Central memory CD8-positive, alpha-beta T cell (primary cell): ENCODE measurements around the gene SOS2.

Source experiments
- ATAC-seq: fragments of 150-1000 bp; cut with Tn5 transposase; replicated peaks from 2 replicates; pipeline ENCODE4 v1.10.0; 2022; ENCODE audit warnings: mild to moderate bottlenecking, moderate FRiP score, moderate number of reproducible peaks; ENCODE audit not compliant: poor library complexity, severe bottlenecking; ENCODE audit errors: extremely low read depth
- DNase-seq, 2 donors: peaks; one replicate each; pipeline ENCODE4 v3.0.0; 2021; ENCODE audit warnings: low spot score in 2 of 2
- H3K27ac Mint-ChIP-seq: one replicate; pipeline ENCODE4 v1.8.0; 2022; ENCODE audit warnings: low read depth, mild to moderate bottlenecking, moderate library complexity, mixed read lengths
- H3K27me3 Mint-ChIP-seq: one replicate; pipeline ENCODE4 v1.8.0; 2022; ENCODE audit warnings: mixed read lengths
- H3K36me3 Mint-ChIP-seq: one replicate; pipeline ENCODE4 v1.8.0; 2022; ENCODE audit warnings: mild to moderate bottlenecking, moderate library complexity, mixed read lengths; ENCODE audit not compliant: insufficient read depth
- H3K4me1 Mint-ChIP-seq: one replicate; pipeline ENCODE4 v1.8.0; 2022; ENCODE audit warnings: mixed read lengths
- H3K4me3 Mint-ChIP-seq: one replicate; pipeline ENCODE4 v1.8.0; 2022; ENCODE audit warnings: mild to moderate bottlenecking, moderate library complexity, mixed read lengths
- H3K9me3 Mint-ChIP-seq: one replicate; pipeline ENCODE4 v1.8.0; 2022; ENCODE audit warnings: mixed read lengths

Gene SOS2

DNA sequence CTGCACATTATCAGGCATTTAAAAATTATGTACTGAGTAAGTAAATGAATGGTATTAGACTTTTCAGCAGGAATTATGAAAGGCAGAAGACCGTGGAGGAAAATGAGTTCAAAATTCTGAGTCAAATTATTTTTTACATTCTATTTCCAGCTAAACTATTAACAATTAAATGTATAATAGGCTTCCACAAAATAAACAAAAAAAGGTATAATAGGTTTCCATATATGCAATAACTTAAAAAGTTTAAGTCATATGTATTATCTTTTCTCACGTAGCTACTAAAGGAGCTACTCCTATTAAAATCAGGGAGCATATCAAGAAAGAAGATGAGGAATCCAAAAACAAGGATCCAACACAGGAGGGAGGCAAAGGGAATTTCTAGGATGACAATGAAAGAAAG is 103.6 kb downstream of the SOS2 start:
- Mint-ChIP-seq H3K9me3 (no peaks in the 10 kb centered on the region), H3K4me1 (no peaks in the 10 kb centered on the region), H3K27me3 (no peaks in the 10 kb centered on the region), H3K36me3 (peaks cover 23% of the 10 kb centered on the region), H3K27ac (no peak overlapping the region), H3K4me3 (no peak overlapping the region)
- DNase-seq (no peak), ATAC-seq (no peak)

GRCh38 chr14:50123062-50123461 is 108.3 kb downstream of the SOS2 start:
- H3K4me1 Mint-ChIP-seq: no peaks in the 10 kb centered on the region
- no peak for ATAC-seq
- H3K36me3 Mint-ChIP-seq: peaks cover 15% of the 10 kb centered on the region
- no peak overlapping the region for H3K4me3 Mint-ChIP-seq
- H3K27me3 Mint-ChIP-seq: no peaks in the 10 kb centered on the region
- H3K27ac Mint-ChIP-seq: no peak overlapping the region
- no peaks in the 10 kb centered on the region for H3K9me3 Mint-ChIP-seq
- no peak for DNase-seq

- H3K9me3 Mint-ChIP-seq: no peaks in the 10 kb centered on the region
- H3K4me1 Mint-ChIP-seq: no peaks in the 10 kb centered on the region
- no peaks in the 10 kb centered on the region for H3K27me3 Mint-ChIP-seq
- H3K4me3 Mint-ChIP-seq: no peak overlapping the region
- H3K36me3 Mint-ChIP-seq: peaks cover 14% of the 10 kb centered on the region
- DNase-seq (no peak), ATAC-seq (no peak)
- H3K27ac Mint-ChIP-seq: no peak overlapping the region
Measured at GRCh38 chr14:50122291-50122690, 109.1 kb downstream of the SOS2 start.

DNA sequence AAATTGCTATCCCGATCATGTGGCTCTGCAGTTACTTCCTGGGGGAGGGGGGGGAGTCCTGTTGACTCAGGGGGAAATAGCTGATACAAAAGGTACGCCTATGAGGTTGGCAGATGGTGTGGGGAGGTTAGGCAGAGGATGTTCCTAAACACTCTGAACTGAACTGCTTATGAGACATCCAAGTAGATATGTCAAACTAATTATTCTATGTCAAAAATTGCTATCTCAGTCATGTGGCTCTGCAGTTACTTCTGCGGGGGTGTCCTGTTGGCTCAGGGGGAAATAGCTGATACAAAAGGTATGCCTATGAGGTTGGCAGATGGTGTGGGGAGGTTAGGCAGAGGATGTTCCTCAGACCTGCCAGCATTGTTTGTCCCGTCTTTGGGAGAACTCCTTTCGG is 109.9 kb downstream of the SOS2 start:
- Mint-ChIP-seq H3K9me3 (no peaks in the 10 kb centered on the region), H3K4me1 (peaks cover 4% of the 10 kb centered on the region), H3K36me3 (peaks cover 12% of the 10 kb centered on the region), H3K27ac (no peak overlapping the region), H3K4me3 (no peak overlapping the region), H3K27me3 (no peaks in the 10 kb centered on the region)
- ATAC-seq (no peak), DNase-seq (no peak)

GRCh38 chr14:50117456-50117855 is 113.9 kb downstream of the SOS2 start:
- H3K9me3 Mint-ChIP-seq: no peaks in the 10 kb centered on the region
- ATAC-seq (no peak), DNase-seq (no peak)
- no peak overlapping the region for H3K27ac Mint-ChIP-seq
- H3K4me3 Mint-ChIP-seq: no peak overlapping the region
- peaks cover 40% of the 10 kb centered on the region for H3K36me3 Mint-ChIP-seq
- H3K4me1 Mint-ChIP-seq: peaks cover 14% of the 10 kb centered on the region
- no peaks in the 10 kb centered on the region for H3K27me3 Mint-ChIP-seq

GRCh38 chr14:50116966-50117365 is 114.4 kb downstream of the SOS2 start:
- Mint-ChIP-seq H3K36me3 (peaks cover 45% of the 10 kb centered on the region), H3K9me3 (no peaks in the 10 kb centered on the region), H3K27ac (peak overlapping the region; percentile 96), H3K4me1 (peaks cover 14% of the 10 kb centered on the region), H3K4me3 (peak overlapping the region; percentile 96), H3K27me3 (no peaks in the 10 kb centered on the region)
- ATAC-seq (no peak), DNase-seq (no peak)

GRCh38 chr14:50116181-50116956 is 115.0 kb downstream of the SOS2 start, which contains the start of gene VCPKMT:
TSS of gene VCPKMT (minus strand) at chr14:50116572. CDS start at chr14:50116552, 20 bp downstream.
- DNase-seq (peak; percentile 92 to 93), ATAC-seq (peak; percentile 94)
- Mint-ChIP-seq H3K27me3 (no peaks in the 10 kb centered on the region), H3K4me1 (peaks cover 14% of the 10 kb centered on the region), H3K4me3 (peak within 1 kb of the TSS; percentile 96), H3K36me3 (peaks cover 47% of the 10 kb centered on the region), H3K27ac (peak within 1 kb of the TSS; percentile 96), H3K9me3 (no peaks in the 10 kb centered on the region)

DNA sequence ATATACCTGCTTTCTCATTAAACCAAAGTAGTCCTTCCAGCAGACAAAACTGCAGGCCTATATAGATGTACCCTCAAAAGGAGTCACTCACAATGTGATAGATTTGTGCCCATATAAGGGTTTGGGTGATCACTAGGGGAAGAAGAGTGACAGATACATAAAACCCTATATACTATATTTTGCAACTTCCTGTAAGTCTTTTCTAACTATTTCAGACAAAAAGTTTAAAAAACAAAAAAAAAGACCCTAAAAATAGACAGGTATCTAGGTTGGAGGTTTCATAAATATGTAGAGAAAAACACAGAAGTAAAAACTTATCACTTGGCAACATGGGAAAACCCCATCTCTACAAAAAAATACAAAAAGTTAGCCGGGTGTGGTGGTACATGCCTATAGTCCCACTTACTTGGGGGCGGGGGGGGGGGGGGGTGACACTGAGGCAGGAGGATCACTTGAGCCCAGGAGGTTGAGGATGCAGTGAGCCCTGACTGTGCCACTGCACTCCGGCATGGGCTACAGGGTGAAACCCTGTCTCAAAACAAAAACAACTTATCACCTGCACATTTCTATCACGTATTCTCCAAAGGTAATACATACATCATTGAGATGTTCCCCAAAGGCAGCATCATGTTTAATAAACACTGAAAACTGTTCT is 117.9 kb downstream of the SOS2 start:
- Mint-ChIP-seq H3K9me3 (no peaks in the 10 kb centered on the region), H3K36me3 (peaks cover 64% of the 10 kb centered on the region), H3K27ac (peak overlapping the region; percentile 57), H3K4me1 (peaks cover 14% of the 10 kb centered on the region), H3K4me3 (no peak overlapping the region), H3K27me3 (no peaks in the 10 kb centered on the region)
- DNase-seq (no peak), ATAC-seq (no peak)

DNA sequence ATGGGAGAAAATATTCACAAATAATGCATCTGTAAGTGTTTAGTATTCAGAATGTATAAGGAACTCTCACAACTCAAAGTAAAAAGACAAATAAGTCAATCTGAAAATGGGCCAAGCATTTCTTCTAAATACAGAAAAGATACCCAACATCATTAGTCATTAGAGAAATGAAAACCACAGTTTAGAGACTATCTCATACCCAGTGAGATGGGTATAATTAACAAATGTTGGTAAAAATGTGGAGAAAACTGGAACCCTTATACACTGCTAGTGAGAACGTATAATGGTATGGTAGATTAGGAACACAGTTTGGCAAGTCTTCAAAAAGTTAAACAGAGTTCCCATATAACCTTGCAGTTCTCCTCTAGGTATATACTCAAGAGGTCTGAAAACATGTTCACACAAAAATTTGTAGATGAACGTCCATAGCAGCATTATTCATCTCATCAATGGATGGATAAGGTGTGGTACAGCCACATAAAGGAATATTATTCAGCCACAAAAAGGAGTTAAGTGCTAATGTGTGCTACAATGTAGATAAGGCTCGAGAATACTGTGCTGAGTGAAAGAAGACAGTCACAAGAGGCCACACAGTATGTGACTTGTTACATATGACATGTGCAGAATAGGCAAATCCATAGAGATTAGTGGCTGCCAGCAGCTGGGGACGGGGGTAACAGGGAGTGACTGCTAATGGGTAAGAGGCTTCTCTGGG is 120.9 kb downstream of the SOS2 start:
- H3K36me3 Mint-ChIP-seq: peaks cover 59% of the 10 kb centered on the region
- H3K27me3 Mint-ChIP-seq: no peaks in the 10 kb centered on the region
- peaks cover 3% of the 10 kb centered on the region for H3K4me1 Mint-ChIP-seq
- no peak overlapping the region for H3K4me3 Mint-ChIP-seq
- no peak overlapping the region for H3K27ac Mint-ChIP-seq
- no peaks in the 10 kb centered on the region for H3K9me3 Mint-ChIP-seq
- ATAC-seq: no peak
- no peak for DNase-seq

- Mint-ChIP-seq H3K36me3 (peaks cover 50% of the 10 kb centered on the region), H3K9me3 (no peaks in the 10 kb centered on the region), H3K4me3 (no peak overlapping the region), H3K27ac (no peak overlapping the region), H3K4me1 (no peaks in the 10 kb centered on the region), H3K27me3 (no peaks in the 10 kb centered on the region)
- DNase-seq (no peak), ATAC-seq (no peak)
Measured at GRCh38 chr14:50109342-50109741, 122.0 kb downstream of the SOS2 start.

GRCh38 chr14:50107850-50108249 is 123.5 kb downstream of the SOS2 start:
- ATAC-seq (no peak), DNase-seq (no peak)
- no peaks in the 10 kb centered on the region for H3K27me3 Mint-ChIP-seq
- peaks cover 6% of the 10 kb centered on the region for H3K4me1 Mint-ChIP-seq
- H3K36me3 Mint-ChIP-seq: peaks cover 38% of the 10 kb centered on the region
- H3K27ac Mint-ChIP-seq: no peak overlapping the region
- no peaks in the 10 kb centered on the region for H3K9me3 Mint-ChIP-seq
- H3K4me3 Mint-ChIP-seq: no peak overlapping the region

GRCh38 chr14:50106178-50106577 is 125.2 kb downstream of the SOS2 start:
- no peaks in the 10 kb centered on the region for H3K27me3 Mint-ChIP-seq
- no peak overlapping the region for H3K4me3 Mint-ChIP-seq
- no peak overlapping the region for H3K27ac Mint-ChIP-seq
- peaks cover 6% of the 10 kb centered on the region for H3K4me1 Mint-ChIP-seq
- ATAC-seq (no peak), DNase-seq (no peak)
- no peaks in the 10 kb centered on the region for H3K9me3 Mint-ChIP-seq
- H3K36me3 Mint-ChIP-seq: peaks cover 22% of the 10 kb centered on the region
